HEK293 (cell line): ENCODE results near the gene MSH5.

Experiments
- OSR2 ChIP-seq: fragments of 450-650 bp; formaldehyde crosslinking; IDR thresholded peaks from 2 replicates; pipeline ENCODE4 v1.5.1; 2016; ENCODE audit warnings: missing biosample characterization, missing genetic modification characterization
- ZNF174 ChIP-seq: fragments of 450-650 bp; formaldehyde crosslinking; IDR thresholded peaks from 2 replicates; pipeline ENCODE4 v1.5.0; 2017; ENCODE audit warnings: missing biosample characterization, mild to moderate bottlenecking, missing genetic modification characterization
- TF ChIP-seq, protein P1 (sequence below): fragments of 450-650 bp; formaldehyde crosslinking; IDR thresholded peaks from 2 replicates; pipeline ENCODE4 v1.5.1; 2016; ENCODE audit warnings: missing biosample characterization, missing genetic modification characterization
- TF ChIP-seq, protein P2 (sequence below): fragments of 450-650 bp; formaldehyde crosslinking; optimal IDR thresholded peaks from 2 replicates; pipeline ENCODE3; 2016; ENCODE audit warnings: missing biosample characterization, mild to moderate bottlenecking, missing genetic modification characterization
- TF ChIP-seq, protein P3 (sequence below): fragments of 450-650 bp; formaldehyde crosslinking; IDR thresholded peaks from 2 replicates; pipeline ENCODE4 v1.5.1; 2016; ENCODE audit warnings: missing biosample characterization, missing genetic modification characterization

DNA sequence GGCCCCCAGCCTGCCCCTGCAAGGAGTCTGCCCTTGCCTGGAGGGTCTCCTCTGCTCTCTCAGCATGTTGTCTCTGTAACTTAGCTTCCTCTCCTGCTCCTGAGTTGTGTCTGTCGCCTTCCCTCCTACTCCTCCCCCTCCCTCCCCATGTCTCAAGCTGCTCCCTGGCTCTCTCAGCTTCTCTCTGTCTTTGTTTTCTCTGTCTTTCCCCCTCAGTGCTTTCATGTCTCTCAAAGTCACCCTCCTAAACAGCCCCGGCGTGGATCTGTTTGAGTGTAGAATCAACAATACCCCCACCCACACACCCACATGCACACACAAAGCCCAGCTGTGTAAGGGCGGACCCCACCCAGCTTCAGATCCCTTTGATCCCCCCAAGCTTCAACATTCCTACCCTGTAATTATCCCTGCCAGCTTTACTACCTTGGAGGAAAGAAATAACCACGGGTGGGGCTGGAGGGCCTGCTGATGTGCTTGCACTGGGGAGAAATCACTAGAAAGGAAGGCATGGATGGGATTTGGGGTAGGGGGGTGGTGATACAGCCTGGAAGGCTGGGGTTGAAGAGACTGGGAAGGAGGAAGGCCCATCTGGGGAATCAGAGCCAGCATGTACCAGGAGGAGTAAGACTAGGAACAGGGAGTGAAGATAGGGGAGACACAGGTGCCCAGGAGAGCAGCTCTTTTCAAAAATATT, 25.7 kb upstream of the MSH5 start:
- TF ChIP-seq, protein P1, sequence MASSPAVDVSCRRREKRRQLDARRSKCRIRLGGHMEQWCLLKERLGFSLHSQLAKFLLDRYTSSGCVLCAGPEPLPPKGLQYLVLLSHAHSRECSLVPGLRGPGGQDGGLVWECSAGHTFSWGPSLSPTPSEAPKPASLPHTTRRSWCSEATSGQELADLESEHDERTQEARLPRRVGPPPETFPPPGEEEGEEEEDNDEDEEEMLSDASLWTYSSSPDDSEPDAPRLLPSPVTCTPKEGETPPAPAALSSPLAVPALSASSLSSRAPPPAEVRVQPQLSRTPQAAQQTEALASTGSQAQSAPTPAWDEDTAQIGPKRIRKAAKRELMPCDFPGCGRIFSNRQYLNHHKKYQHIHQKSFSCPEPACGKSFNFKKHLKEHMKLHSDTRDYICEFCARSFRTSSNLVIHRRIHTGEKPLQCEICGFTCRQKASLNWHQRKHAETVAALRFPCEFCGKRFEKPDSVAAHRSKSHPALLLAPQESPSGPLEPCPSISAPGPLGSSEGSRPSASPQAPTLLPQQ, result peak; percentile 74; the same call in 1 of the 2 replicates
- TF ChIP-seq, protein P2, sequence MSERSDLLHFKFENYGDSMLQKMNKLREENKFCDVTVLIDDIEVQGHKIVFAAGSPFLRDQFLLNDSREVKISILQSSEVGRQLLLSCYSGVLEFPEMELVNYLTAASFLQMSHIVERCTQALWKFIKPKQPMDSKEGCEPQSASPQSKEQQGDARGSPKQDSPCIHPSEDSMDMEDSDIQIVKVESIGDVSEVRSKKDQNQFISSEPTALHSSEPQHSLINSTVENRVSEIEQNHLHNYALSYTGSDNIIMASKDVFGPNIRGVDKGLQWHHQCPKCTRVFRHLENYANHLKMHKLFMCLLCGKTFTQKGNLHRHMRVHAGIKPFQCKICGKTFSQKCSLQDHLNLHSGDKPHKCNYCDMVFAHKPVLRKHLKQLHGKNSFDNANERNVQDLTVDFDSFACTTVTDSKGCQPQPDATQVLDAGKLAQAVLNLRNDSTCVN (tag by site-specific recombination), result no peak
- TF ChIP-seq ZNF174 (tag by site-specific recombination), result no peak
- no peak for TF ChIP-seq OSR2
- TF ChIP-seq, protein P3, sequence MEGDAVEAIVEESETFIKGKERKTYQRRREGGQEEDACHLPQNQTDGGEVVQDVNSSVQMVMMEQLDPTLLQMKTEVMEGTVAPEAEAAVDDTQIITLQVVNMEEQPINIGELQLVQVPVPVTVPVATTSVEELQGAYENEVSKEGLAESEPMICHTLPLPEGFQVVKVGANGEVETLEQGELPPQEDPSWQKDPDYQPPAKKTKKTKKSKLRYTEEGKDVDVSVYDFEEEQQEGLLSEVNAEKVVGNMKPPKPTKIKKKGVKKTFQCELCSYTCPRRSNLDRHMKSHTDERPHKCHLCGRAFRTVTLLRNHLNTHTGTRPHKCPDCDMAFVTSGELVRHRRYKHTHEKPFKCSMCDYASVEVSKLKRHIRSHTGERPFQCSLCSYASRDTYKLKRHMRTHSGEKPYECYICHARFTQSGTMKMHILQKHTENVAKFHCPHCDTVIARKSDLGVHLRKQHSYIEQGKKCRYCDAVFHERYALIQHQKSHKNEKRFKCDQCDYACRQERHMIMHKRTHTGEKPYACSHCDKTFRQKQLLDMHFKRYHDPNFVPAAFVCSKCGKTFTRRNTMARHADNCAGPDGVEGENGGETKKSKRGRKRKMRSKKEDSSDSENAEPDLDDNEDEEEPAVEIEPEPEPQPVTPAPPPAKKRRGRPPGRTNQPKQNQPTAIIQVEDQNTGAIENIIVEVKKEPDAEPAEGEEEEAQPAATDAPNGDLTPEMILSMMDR (tag by site-specific recombination), result no peak
